HG02943 (cell line): ENCODE results near the gene KIAA1614.

Experiments
- ATAC-seq: cut with Tn5 transposase; IDR thresholded peaks from one replicate; pipeline ENCODE4 v1.9.1; 2021; ENCODE audit warnings: mild to moderate bottlenecking, low read depth, moderate library complexity; ENCODE audit not compliant: unreplicated experiment

The KIAA1614 gene

DNA sequence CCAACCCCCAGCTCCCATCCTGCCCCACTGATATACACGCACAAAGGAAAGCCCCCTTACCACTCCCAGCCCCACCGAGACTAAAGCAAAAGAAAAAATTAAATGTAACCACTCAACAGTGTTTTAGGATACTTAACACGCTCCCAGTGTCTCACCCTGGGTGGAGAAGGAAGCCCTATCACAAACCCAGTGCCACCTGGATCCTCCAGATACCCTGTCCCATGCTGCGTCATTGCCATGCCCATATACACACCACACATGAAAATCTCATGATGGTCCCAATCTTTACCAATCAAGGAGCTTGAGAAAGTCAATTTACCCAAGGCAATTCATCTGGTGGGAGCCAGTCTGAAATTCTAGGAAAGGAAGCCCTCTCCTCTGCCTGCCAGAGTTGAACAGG lies 11.2 kb downstream of the KIAA1614 start:
- no peak for ATAC-seq

GRCh38 chr1:180924939-180925338 lies 12.2 kb downstream of the KIAA1614 start:
- no peak for ATAC-seq

- ATAC-seq = no peak
Observed at GRCh38 chr1:180925471-180926051, 12.9 kb downstream of the KIAA1614 start.

GRCh38 chr1:180926164-180926981 lies 13.7 kb downstream of the KIAA1614 start:
- ATAC-seq = no peak

DNA sequence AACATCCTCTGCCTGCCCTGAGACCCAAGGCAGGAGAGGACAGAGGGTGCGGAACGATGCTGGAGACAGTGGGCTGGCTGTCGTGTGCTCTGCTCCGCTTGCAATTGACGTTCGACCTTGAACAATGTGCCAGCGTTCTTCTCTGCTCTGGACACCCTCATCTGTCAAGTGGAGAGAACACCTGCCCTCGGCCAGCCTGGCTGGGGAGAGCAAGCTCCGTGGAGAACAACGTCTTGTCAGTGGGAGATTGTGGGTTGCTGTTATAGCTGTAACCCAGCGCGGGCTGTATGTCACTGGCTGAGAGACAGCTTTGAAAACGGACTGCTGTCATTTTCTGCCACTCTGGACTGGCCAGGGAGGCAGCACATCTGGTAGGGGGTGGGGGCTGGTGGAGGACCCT lies 14.7 kb downstream of the KIAA1614 start:
- no peak for ATAC-seq

GRCh38 chr1:180927841-180928240 lies 15.1 kb downstream of the KIAA1614 start:
- no peak for ATAC-seq

DNA sequence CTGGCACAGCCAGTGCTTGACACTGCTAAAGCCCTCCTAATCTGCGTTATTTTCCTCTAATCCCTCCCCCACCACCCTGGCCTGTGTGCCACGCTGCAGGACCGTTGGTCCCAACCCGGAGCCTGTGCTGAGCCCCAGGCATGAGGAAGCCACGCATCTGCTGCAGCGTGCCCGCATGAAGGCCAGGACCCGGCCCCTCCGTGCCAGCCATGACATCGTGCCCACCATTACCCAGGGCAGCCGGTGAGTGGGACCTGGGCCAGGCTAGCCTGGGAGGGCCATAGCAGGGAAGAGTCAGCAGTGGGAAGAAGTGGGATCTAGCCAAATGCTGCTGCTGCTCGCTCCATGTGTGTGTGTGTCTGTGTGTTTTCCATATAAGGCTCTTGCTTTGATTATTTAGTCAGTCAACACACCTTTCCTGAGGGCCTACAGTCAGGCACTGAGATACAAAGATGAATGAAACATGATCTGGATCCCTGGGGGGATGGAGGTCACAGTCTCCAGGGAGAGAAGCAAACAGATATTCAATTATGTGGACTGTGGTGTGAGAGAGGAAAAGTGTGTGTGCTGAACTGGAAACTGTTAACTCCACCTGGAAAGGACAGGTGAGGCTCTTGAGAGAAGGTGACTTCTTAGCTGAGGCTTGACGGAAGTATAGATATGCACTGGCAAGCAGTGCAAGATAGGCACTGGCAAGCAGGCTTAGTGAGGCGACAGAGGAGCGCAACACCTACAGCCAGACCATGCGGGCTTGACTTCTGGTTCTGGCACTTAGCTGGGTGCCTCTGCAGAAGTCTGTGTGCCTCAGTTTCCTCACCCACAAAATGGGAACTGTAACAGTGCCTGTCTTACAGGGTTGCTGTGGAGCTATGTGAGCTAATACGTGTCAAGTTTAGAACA lies 15.9 kb downstream of the KIAA1614 start:
- no peak for ATAC-seq

GRCh38 chr1:180929389-180929788 lies 16.7 kb downstream of the KIAA1614 start:
- no peak for ATAC-seq

DNA sequence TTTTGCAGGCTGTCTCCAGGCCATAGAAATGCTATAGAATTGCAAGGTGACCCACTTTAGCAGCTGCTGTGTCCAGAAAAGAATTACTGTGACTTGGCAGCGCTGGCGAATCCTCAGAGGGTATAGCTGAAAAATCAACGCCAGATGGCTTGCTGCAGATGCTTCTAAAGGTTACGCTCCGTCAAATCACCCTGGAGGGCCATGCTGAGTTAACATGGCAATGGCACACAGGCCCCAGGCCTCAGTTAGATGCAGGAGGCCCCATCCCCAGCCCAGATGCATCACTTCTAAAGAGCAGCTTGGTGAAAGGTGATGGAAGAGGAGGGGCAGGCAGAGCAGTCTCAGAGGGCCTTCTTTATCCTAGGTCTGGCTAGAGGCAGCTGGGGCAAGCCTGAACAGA lies 18.0 kb downstream of the KIAA1614 start:
- ATAC-seq = no peak

GRCh38 chr1:180931529-180931928 lies 18.8 kb downstream of the KIAA1614 start:
- no peak for ATAC-seq

- ATAC-seq = no peak
Observed at GRCh38 chr1:180932378-180932777, 19.7 kb downstream of the KIAA1614 start.

DNA sequence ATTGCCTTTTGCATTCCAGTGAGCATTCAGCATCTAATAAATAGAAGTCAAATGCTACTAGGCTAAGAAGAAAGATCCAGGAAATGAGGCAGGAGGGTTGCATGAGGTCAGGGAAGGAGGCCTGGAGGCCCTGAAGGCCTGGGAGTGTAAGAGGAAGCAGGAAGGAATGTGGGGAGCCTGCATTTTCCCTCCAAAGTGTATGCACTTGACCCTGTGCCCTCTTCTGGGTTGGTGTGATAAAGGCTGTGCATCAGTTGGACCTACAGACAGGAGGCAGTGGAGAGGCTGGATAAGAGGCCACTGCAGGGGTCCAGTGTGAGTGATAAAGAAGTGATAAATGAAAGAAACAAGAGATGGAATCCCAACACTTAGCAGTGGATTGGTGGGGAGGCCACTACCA lies 20.4 kb downstream of the KIAA1614 start:
- ATAC-seq = no peak

DNA sequence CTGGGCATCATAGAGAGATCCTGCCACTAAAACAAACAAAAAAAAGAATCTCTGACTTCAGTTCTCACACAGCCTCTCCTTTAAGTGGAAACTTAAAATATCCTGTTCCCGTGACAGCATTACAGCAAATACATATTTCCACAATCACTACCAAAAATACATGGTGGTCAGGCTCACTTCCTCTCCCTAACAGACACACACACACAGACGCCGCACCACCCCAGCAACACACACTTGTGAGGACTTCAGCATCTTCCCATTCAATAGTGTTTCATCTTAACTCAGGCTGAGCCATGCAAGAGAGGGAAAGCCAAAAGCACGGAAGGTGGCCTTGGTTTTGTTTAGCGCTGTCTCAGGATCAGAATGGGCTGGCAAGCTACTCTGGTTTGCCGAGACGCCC lies 21.9 kb downstream of the KIAA1614 start:
- no peak for ATAC-seq

DNA sequence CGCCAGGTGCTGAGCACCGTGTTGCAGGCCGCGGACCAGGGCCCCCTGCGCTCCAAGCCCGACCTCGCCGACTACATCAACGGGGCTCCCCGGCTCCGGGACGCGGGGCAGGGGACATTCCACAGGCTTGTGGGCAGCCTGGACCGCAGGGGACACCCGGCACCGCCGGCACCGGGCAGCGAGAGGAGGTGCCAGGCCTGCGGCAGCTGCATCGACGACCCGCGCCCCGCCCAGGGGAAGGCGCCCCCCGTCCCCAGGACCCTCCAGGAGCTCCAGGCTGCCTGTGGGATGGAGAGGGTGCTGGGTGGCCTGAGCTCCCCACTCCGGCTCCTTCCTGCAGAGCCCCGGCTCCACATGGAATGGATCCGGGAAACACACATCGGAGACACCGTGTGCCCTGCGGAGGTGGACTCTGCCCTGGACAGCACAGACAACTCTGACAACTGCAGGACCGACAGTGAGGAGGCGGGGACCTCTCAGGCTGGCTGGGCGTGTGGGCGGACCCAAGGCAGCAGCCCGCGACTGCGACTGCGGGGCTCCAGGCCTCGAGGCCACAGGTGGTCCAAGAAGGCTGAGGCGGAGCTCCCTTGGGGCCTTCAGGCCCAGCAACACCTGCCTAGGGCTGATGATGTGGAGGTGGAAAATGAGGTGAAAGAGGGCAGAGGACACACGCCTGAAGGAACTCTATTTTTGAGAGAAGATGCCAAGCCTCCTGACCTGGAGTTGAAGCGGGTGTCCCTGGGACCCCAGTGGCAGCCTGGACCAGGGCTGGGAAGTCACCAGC lies 22.8 kb downstream of the KIAA1614 start:
- ATAC-seq = no peak

GRCh38 chr1:180936110-180937011 lies 23.7 kb downstream of the KIAA1614 start:
- no peak for ATAC-seq

DNA sequence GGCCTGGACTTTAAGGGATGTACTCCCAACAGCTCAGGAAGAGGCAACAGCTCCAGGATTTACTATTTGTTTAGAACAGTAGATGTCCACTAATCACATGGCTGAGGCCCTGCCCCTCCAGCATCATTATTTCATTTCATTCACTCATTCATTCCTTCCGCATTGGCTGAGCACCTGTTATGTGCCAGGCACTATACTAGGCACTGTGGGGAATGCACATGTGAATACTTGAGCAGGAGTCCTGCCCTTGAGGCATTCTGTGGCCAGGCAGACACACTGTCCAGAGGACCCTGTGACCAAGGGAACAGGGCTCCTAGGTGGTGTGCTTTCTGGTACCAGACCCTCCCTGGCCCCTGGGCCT lies 24.3 kb downstream of the KIAA1614 start:
- ATAC-seq = no peak

DNA sequence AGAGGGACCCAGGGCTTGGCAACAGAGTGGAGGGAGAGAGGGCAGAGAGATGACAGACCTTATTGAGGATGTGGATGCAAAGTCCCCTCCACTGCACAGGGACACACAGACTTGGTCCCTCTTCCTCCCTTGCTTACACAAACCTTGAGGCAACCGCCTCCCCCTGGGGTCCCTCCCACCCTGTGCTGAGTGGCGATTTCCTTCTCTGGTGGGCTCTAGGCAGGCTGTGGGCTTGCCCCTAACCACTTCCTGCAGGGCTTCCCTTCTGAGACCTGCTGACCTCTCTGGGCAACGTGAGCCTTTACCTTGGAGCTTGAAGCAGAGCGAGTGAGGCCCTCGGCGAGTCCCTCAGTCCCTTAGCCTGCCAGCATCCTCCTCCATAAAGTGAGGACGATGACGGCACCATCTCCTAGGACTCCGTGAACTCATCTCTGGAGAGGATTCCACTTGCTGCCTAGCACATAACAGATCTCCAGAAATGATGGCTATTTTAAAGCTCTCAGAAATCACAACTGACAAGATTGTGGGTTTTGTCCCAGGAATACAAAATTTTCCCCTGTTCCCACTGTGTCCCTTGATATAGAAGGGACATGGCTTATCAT lies 25.0 kb downstream of the KIAA1614 start:
- ATAC-seq = no peak

DNA sequence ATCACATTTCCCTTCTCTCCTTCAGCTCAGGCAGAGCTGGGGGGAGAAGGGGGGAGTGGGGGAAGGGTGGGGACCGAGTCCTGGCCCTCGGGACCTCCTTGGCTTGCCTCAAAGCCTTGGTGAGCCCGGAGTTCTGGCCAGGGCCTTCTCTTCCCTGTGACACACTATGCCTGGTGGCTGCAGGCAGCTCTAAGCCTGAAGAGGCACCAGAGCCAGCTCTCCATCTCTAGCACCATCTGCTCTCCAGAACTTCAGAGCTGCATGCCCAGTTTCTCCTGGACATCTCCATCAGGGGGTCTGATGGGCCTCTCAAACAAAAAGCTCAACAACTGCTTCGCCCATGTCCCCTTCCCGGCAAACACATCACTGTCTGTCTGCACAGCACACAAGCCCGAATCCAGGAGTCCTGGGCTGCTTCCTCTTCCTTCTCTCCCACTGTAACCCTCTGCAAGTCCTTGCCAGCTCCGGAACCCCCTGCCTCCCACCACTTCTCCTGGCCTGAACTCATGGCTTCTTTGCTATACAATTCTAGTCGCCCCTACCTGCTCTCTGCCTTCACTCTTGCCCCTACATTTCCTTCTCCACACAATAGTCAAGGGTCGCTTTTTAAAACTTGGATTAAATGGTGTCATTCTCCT lies 26.5 kb downstream of the KIAA1614 start:
- no peak for ATAC-seq

DNA sequence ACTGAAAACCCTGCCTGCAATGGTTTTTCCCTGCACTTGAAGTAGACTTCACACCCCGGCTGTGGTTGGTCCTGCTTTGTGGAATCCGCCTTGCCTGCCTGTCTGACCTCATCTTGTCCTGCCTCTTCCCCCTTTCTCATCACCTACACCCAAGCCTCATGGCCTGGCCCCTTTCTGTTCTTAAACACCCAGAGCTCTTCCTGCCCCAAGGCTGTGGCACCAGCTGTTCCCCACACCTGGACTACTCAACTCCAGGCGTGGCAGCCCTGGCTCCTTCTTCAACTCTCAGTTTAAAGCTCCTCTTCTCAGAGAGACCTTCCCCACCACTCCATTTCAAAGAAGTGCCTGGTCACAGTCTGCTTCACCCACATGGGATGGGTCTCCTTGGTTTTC lies 27.0 kb downstream of the KIAA1614 start:
- ATAC-seq = no peak
